GM12878 (cell line): Measurements from ENCODE around the gene SELENOM. TPM values are rescaled to one million over a fixed set of nuclear protein-coding genes. Genes with fewer than 3 reads are reported as not detected.

Experiments used
- ATAC-seq: fragments of 200-7000 bp; cut with Tn5 transposase; 3 replicates; pipeline ENCODE4 v1.9.1; 2020; ENCODE audit warnings: mild to moderate bottlenecking, moderate library complexity
- BruUV-seq: library from RNA; stranded (reverse); fragments of 400-500 nt; replicated peaks from 2 replicates; lab custom pipeline; 2021; lab: Mats Ljungman, UMichigan
- CTCF ChIA-PET: fragments of 300-600 bp; sonication (Branson Sonifier 250); formaldehyde crosslinking; extraction: SDS; loops from one replicate; lab custom pipeline; 2021; ENCODE audit warnings: inconsistent platforms; lab: Yijun Ruan, JAX
- POLR2A ChIA-PET: fragments of 350-600 bp; formaldehyde crosslinking; extraction: SDS; loops from one replicate; lab custom pipeline; 2021; ENCODE audit warnings: inconsistent platforms; lab: Charles Lee
- RAD21 ChIA-PET: fragments of 300-600 bp; sonication (Branson Sonifier 250); formaldehyde crosslinking; loops from one replicate; lab custom pipeline; 2023; ENCODE audit warnings: antibody characterized with exemption; ENCODE audit not compliant: unreplicated experiment; lab: Charles Lee
- SMC1A ChIA-PET: fragments of 300-600 bp; sonication (Branson Sonifier 250); formaldehyde crosslinking; loops from one replicate; lab custom pipeline; 2023; ENCODE audit not compliant: unreplicated experiment, uncharacterized antibody; lab: Charles Lee
- DNase-seq: peaks from one replicate; pipeline ENCODE4 v3.0.0-alpha.2; 2011; ENCODE audit warnings: low read depth, low spot score
- FAIRE-seq: peaks from 3 replicates; lab custom pipeline; 2011; peaks lifted over from hg19 to GRCh38; lab: Jason Lieb, UNC
- H2AFZ ChIP-seq: 2 replicates; pipeline ENCODE4 v1.6.0; 2011; ENCODE audit warnings: low read depth, low read length, control low read depth; ENCODE audit not compliant: control insufficient read depth
- H3K27ac ChIP-seq: 2 replicates; pipeline ENCODE4 v1.5.1; 2011; ENCODE audit warnings: control low read depth; ENCODE audit not compliant: control insufficient read depth, insufficient read depth
- H3K27me3 ChIP-seq, 2 experiments: replicated peaks in 1 of 2; 2 replicates each; pipeline versions ENCODE4 v1.6.0 to v1.6.1; 2011; ENCODE audit warnings: low read length in 1 of 2; ENCODE audit not compliant: control insufficient read depth in 2 of 2, insufficient read depth in 2 of 2
- H3K36me3 ChIP-seq, 2 experiments: 2 replicates each; pipeline ENCODE4 v1.5.1; 2011; ENCODE audit warnings: low read length in 1 of 2; ENCODE audit not compliant: control insufficient read depth in 2 of 2, insufficient read depth in 2 of 2
- H3K4me1 ChIP-seq: 2 replicates; pipeline ENCODE4 v1.6.1; 2011; ENCODE audit warnings: mild to moderate bottlenecking, low read length, moderate library complexity, mixed read lengths; ENCODE audit not compliant: control insufficient read depth, insufficient read depth
- H3K4me2 ChIP-seq: 2 replicates; pipeline ENCODE4 v1.6.0; 2011; ENCODE audit warnings: control low read depth; ENCODE audit not compliant: control insufficient read depth, insufficient read depth
- H3K4me3 ChIP-seq: fragments of 200-600 bp; sonication (generic); 2 replicates; pipeline ENCODE4 v1.5.1; 2016
- H3K79me2 ChIP-seq: 2 replicates; pipeline ENCODE4 v1.6.0; 2011; ENCODE audit warnings: low read length; ENCODE audit not compliant: control insufficient read depth, insufficient read depth
- H3K9ac ChIP-seq: 2 replicates; pipeline ENCODE4 v1.8.0; 2011; ENCODE audit warnings: low read length, control low read depth, mixed read lengths; ENCODE audit not compliant: control insufficient read depth, insufficient read depth
- H3K9me3 ChIP-seq: replicated peaks from 3 replicates; pipeline ENCODE4 v1.5.1; 2011; ENCODE audit warnings: mild to moderate bottlenecking, low read length; ENCODE audit not compliant: control insufficient read depth, insufficient read depth
- H4K20me1 ChIP-seq: 2 replicates; pipeline ENCODE4 v1.6.0; 2011; ENCODE audit not compliant: control insufficient read depth, insufficient read depth
- ATF3 ChIP-seq: IDR thresholded peaks from 2 replicates; pipeline ENCODE4 v1.6.1; 2011; ENCODE audit warnings: low read depth, mild to moderate bottlenecking, low read length, moderate library complexity, borderline replicate concordance; ENCODE audit errors: extremely low read depth
- CBX5 ChIP-seq: sonication (generic); IDR thresholded peaks from 2 replicates; pipeline ENCODE4 v1.6.1; 2016; ENCODE audit warnings: low read depth, moderate library complexity, mild to moderate bottlenecking, inconsistent platforms
- CHD1 ChIP-seq: IDR thresholded peaks from 2 replicates; pipeline ENCODE4 v1.6.1; 2012; ENCODE audit warnings: low read depth, low read length, improper control_type of control experiment
- DPF2 ChIP-seq: fragments of 450-650 bp; IDR thresholded peaks from 2 replicates; pipeline ENCODE4 v1.6.1; 2017; ENCODE audit warnings: mild to moderate bottlenecking
- HDAC6 ChIP-seq: fragments of 200-600 bp; sonication (generic); IDR thresholded peaks from one replicate; pipeline ENCODE4 v1.8.0; 2017; ENCODE audit warnings: antibody characterized with exemption; ENCODE audit not compliant: unreplicated experiment
- HSF1 ChIP-seq: fragments of 150-350 bp; IDR thresholded peaks from 2 replicates; pipeline ENCODE4 v1.6.1; 2014; ENCODE audit warnings: mild to moderate bottlenecking, low read depth, low read length
- IKZF2 ChIP-seq, 2 experiments: fragments of 450-650 bp; IDR thresholded peaks; 2 replicates each; pipeline ENCODE4 v1.6.1; 2017; ENCODE audit warnings: mild to moderate bottlenecking in 2 of 2, moderate library complexity in 2 of 2
- MYC ChIP-seq: IDR thresholded peaks from 2 replicates; pipeline ENCODE4 v1.6.1; 2011; ENCODE audit warnings: mild to moderate bottlenecking, low read length, moderate library complexity, inconsistent platforms; ENCODE audit not compliant: insufficient read depth, insufficient replicate concordance, insufficient read length, severe bottlenecking
- PAX8 ChIP-seq: fragments of 450-650 bp; IDR thresholded peaks from 2 replicates; pipeline ENCODE4 v1.6.1; 2017; ENCODE audit warnings: mild to moderate bottlenecking, moderate library complexity
- SREBF1 ChIP-seq: IDR thresholded peaks from 2 replicates; pipeline ENCODE4 v1.6.1; 2012; ENCODE audit warnings: mild to moderate bottlenecking, low read length
- STAT1 ChIP-seq: fragments of 450-650 bp; conservative IDR thresholded peaks from 2 replicates; pipeline ENCODE4 v1.6.1; 2014; ENCODE audit warnings: antibody characterized with exemption, mild to moderate bottlenecking
- TBL1XR1 ChIP-seq: IDR thresholded peaks from 2 replicates; pipeline ENCODE4 v1.6.1; 2012; ENCODE audit warnings: low read depth, low read length, improper control_type of control experiment
- YY1 ChIP-seq: IDR thresholded peaks from 2 replicates; pipeline ENCODE4 v1.6.1; 2011; ENCODE audit warnings: low read depth, mild to moderate bottlenecking, low read length
- ZNF217 ChIP-seq: fragments of 450-650 bp; IDR thresholded peaks from 2 replicates; pipeline ENCODE4 v1.6.1; 2017; ENCODE audit warnings: antibody characterized with exemption, mild to moderate bottlenecking
- WGBS: methylation state at CpG from one replicate; pipeline ENCODE4 v1.1.6; 2016; ENCODE audit warnings: low lambda C conversion rate; ENCODE audit not compliant: insufficient replicate concordance, insufficient coverage; ENCODE audit errors: missing lambda C conversion rate; 5-methylcytosine and 5-hydroxymethylcytosine counted together
- in situ Hi-C: fragments of 300-500 bp; cut with MboI; formaldehyde crosslinking; loops from 9 replicates; pipeline ENCODE4 v1.14.3; 2018; ENCODE audit warnings: mixed read lengths
- intact Hi-C: fragments of 100-400 bp; cut with micrococcal nuclease; formaldehyde crosslinking; loops from one replicate; pipeline ENCODE4 v1.14.2; 2022; ENCODE audit not compliant: unreplicated experiment
- polyA plus RNA-seq, 11 experiments: library from polyadenylated mRNA; depleted of rRNA in 4 of 11; unstranded in 6 of 11; stranded (reverse) in 5 of 11; fragments of >200 nt; fragmentation: Nextera tagmentation in 4 of 11; fragmentation: Illumina TruSeq in 1 of 11; extraction: Ambion mirVana in 4 of 11; extraction: Trizol in 1 of 11; gene quantifications; 1 replicate in 1 of 11; 2 replicates in 10 of 11; pipeline versions ENCODE4 v1.2.1 to v1.2.3, GENCODE V29; 2011 to 2016; ENCODE audit warnings: inconsistent platforms in 2 of 11, missing spikeins in 2 of 11, low read depth in 1 of 11
- total RNA-seq, 4 experiments: library from RNA; depleted of rRNA in 3 of 4; stranded (reverse); fragments of >200 nt in 3 of 4; fragmentation: Illumina TruSeq in 1 of 4; extraction: Trizol in 1 of 4; gene quantifications; 2 replicates each; pipeline versions ENCODE4 v1.2.1 to v1.2.3, GENCODE V29; 2013 to 2021
- TF ChIP-seq, protein P1 (sequence below): IDR thresholded peaks from 2 replicates; pipeline ENCODE4 v1.6.1; 2012; ENCODE audit warnings: low read length, inconsistent platforms
- TF ChIP-seq, protein P2 (sequence below): fragments of 450-650 bp; IDR thresholded peaks from 2 replicates; pipeline ENCODE4 v1.6.1; 2016; ENCODE audit warnings: mild to moderate bottlenecking
- TF ChIP-seq, protein P3 (sequence below): fragments of 450-650 bp; IDR thresholded peaks from 2 replicates; pipeline ENCODE4 v1.6.1; 2017; ENCODE audit warnings: mild to moderate bottlenecking, low read depth, inconsistent platforms; ENCODE audit not compliant: poor library complexity, severe bottlenecking

SELENOM gene
- total and polyA plus RNA-seq, 10 of the 15 experiments (the other 5 are each of a cell fraction or from before 2014, with no cell fraction given): 0.80 to 8.3 (median 2.0) TPM

GRCh38 chr22:31103899-31104694 is 3.3 kb downstream of the SELENOM start (continued):
- TF ChIP-seq HSF1 (no peak), YY1 (no peak), PAX8 (no peak), CHD1 (no peak), CBX5 (no peak)

DNA sequence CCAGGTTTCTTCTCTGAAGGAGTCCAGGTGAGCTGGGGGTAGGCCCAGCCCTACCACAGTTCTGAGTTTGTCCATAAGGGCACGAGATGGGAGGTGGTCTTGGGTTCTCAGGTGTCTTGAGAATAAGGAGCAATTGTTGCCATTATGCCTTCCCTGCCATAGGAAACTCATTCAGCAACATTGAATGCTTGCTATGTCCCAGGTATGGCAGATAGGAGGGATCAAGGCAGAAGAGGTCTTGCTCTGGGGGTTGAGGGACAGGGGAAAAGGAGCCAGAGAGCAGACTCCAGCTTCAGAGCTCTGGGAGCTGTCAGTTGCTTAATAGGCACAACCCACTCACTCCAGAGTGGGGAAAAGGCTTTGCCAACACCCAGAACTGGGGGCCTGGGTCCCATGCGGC is 4.3 kb downstream of the SELENOM start:
- H3K4me3 ChIP-seq: no peak overlapping the region
- POLR2A ChIA-PET: no interaction called here
- no peak overlapping the region for H3K27ac ChIP-seq
- H4K20me1 ChIP-seq: no peaks in the 10 kb centered on the region
- TF ChIP-seq IKZF2 (IDR thresholded peaks at IDR 0.05) (no peak), ATF3 (no peak), STAT1 (no peak), SREBF1 (no peak), TBL1XR1 (no peak), HDAC6 (no peak), ZNF217 (no peak), DPF2 (no peak), MYC (no peak)
- TF ChIP-seq, protein P1, sequence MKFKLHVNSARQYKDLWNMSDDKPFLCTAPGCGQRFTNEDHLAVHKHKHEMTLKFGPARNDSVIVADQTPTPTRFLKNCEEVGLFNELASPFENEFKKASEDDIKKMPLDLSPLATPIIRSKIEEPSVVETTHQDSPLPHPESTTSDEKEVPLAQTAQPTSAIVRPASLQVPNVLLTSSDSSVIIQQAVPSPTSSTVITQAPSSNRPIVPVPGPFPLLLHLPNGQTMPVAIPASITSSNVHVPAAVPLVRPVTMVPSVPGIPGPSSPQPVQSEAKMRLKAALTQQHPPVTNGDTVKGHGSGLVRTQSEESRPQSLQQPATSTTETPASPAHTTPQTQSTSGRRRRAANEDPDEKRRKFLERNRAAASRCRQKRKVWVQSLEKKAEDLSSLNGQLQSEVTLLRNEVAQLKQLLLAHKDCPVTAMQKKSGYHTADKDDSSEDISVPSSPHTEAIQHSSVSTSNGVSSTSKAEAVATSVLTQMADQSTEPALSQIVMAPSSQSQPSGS: no peak
- TF ChIP-seq, protein P2, sequence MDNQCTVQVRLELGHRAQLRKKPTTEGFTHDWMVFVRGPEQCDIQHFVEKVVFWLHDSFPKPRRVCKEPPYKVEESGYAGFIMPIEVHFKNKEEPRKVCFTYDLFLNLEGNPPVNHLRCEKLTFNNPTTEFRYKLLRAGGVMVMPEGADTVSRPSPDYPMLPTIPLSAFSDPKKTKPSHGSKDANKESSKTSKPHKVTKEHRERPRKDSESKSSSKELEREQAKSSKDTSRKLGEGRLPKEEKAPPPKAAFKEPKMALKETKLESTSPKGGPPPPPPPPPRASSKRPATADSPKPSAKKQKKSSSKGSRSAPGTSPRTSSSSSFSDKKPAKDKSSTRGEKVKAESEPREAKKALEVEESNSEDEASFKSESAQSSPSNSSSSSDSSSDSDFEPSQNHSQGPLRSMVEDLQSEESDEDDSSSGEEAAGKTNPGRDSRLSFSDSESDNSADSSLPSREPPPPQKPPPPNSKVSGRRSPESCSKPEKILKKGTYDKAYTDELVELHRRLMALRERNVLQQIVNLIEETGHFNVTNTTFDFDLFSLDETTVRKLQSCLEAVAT: no peak
- TF ChIP-seq, protein P3, sequence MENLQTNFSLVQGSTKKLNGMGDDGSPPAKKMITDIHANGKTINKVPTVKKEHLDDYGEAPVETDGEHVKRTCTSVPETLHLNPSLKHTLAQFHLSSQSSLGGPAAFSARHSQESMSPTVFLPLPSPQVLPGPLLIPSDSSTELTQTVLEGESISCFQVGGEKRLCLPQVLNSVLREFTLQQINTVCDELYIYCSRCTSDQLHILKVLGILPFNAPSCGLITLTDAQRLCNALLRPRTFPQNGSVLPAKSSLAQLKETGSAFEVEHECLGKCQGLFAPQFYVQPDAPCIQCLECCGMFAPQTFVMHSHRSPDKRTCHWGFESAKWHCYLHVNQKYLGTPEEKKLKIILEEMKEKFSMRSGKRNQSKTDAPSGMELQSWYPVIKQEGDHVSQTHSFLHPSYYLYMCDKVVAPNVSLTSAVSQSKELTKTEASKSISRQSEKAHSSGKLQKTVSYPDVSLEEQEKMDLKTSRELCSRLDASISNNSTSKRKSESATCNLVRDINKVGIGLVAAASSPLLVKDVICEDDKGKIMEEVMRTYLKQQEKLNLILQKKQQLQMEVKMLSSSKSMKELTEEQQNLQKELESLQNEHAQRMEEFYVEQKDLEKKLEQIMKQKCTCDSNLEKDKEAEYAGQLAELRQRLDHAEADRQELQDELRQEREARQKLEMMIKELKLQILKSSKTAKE: no peak
- H3K9ac ChIP-seq: no peak overlapping the region
- no peak overlapping the region for H2AFZ ChIP-seq
- H3K4me2 ChIP-seq: no peak overlapping the region
- intact Hi-C loops: no loop called here
- RAD21 ChIA-PET: no interaction called here
- no TSS peak for BruUV-seq
- H3K36me3 ChIP-seq: no peaks in the 10 kb centered on the region
- H3K79me2 ChIP-seq: no peaks in the 10 kb centered on the region
- H3K27me3 ChIP-seq: no peaks in the 10 kb centered on the region
- DNase-seq: no peak
- in situ Hi-C loops: no loop called here
- WGBS: 53% methylated on average over 2 of the region's 2 CpGs
- FAIRE-seq: no peak
- SMC1A ChIA-PET: no interaction called here
- CTCF ChIA-PET: no interaction called here
- no peaks in the 10 kb centered on the region; the same call in 1 of the 2 replicates for H3K4me1 ChIP-seq
- no peaks in the 10 kb centered on the region for H3K9me3 ChIP-seq
- ATAC-seq: no peak
